Measurements from ENCODE around the gene RAE1. TPM values are rescaled to one million over a fixed set of nuclear protein-coding genes. Genes with fewer than 3 reads are reported as not detected.

The RAE1 gene
- polyA plus RNA-seq, 1 experiment: 39.0 TPM

GRCh38 chr20:57428324-57429158 lies 77.5 kb downstream of the RAE1 start:
- ChIA-PET POLR2A (no interaction called here), CTCF (interaction anchor here (0.6 kb wide), 1 partner anchor 1027 kb away, joined by 3 read pairs; no protein-coding TSS in a partner anchor)
- Histone ChIP-seq H3K27me3 (ENCODE audit: control insufficient read depth, insufficient read depth, low read length) (peaks cover 3% of the 10 kb centered on the region), H3K4me3 (ENCODE audit: low read depth, low read length) (no peak overlapping the region), H3K36me3 (ENCODE audit: control insufficient read depth, insufficient read depth, low read length) (no peaks in the 10 kb centered on the region)
- no peak for DNase-seq (ENCODE audit: low read depth)
- TF ChIP-seq CTCF (IDR thresholded peaks at IDR 0.05; ENCODE audit: insufficient read depth, low read depth, low read length): no peak

Small RNA genes lying within 50 kb of the gene (small RNA-seq; reads per million reads assigned to genes)
- gene MIR4325 (ENCODE audit: insufficient read length, low read depth, low replicate concordance): not detected
- not detected for gene RF00019 (ENCODE audit: insufficient read length, low read depth, low replicate concordance)
- not detected for gene RPL39P39 (ENCODE audit: insufficient read length, low read depth, low replicate concordance)

Other genes starting within 250 kb of the RAE1 start
- not detected in 2 replicates for gene BMP7, start 84.6 kb upstream of the RAE1 start, polyA plus RNA-seq (2011; rRNA removed)
- gene SPO11, start 21.5 kb upstream of the RAE1 start, polyA plus RNA-seq (2011; rRNA removed): not detected in 2 replicates
- gene RBM38, start 40.1 kb downstream of the RAE1 start, polyA plus RNA-seq (2011; rRNA removed): 3.2 and 5.2 TPM in 2 replicates
- gene CTCFL, start 173.9 kb downstream of the RAE1 start, polyA plus RNA-seq (2011; rRNA removed): not detected in 2 replicates
- gene PCK1, start 209.9 kb downstream of the RAE1 start, polyA plus RNA-seq (2011; rRNA removed): not detected in 2 replicates